ENCODE measurements around the gene TMEM35B. TPM values are rescaled to one million over a fixed set of nuclear protein-coding genes. Genes with fewer than 3 reads are reported as not detected.

The TMEM35B gene
- total and polyA plus RNA-seq, 2 experiments from 2014 or later, result 7.6 to 27.1 TPM

GRCh38 chr1:35032384-35032739 lies 47.2 kb upstream of the TMEM35B start:
- H3K27ac Mint-ChIP-seq, result no peak overlapping the region
- Histone ChIP-seq H3K27me3 (ENCODE audit: insufficient read depth) (no peaks in the 10 kb centered on the region), H3K79me2 (replicated peaks; ENCODE audit: insufficient read depth) (peaks cover 18% of the 10 kb centered on the region), H4K20me1 (replicated peaks; ENCODE audit: insufficient read depth) (no peaks in the 10 kb centered on the region), H3F3A (replicated peaks; ENCODE audit: low read depth) (no peaks in the 10 kb centered on the region), H2AFZ (no peak overlapping the region), H3K27ac (ENCODE audit: low read depth) (no peak overlapping the region), H3K4me3 (0 out of 2 replicates have a peak overlapping the region, but pooled peaks have one; percentile 90), H3K4me1 (ENCODE audit: insufficient read depth) (no peaks in the 10 kb centered on the region), H3K4me2 (no peak overlapping the region), H3K9me2 (ENCODE audit: insufficient read depth) (0 out of 2 replicates have a peak, but pooled peaks cover 2% of the 10 kb centered on the region), H3K36me3 (ENCODE audit: insufficient read depth) (no peaks in the 10 kb centered on the region; the same call in 1 of the 2 replicates)
- ATAC-seq, result no peak
- H3K27me3 Mint-ChIP-seq (ENCODE audit: insufficient read depth, low read depth, poor library complexity), result peaks cover 6% of the 10 kb centered on the region
- H3K4me1 Mint-ChIP-seq, result peaks cover 6% of the 10 kb centered on the region; the same call in 1 of the 3 replicates
- H3K4me3 Mint-ChIP-seq, result peak overlapping the region; percentile 99
- no peak for TF ChIP-seq CREB1 (CRISPR knock-in tag; IDR thresholded peaks at IDR 0.05; ENCODE audit: low read depth)
- no peak for TF ChIP-seq NANOG (IDR thresholded peaks at IDR 0.05; ENCODE audit: borderline replicate concordance)
- peaks cover 19% of the 10 kb centered on the region; the same call in 2 of the 3 replicates for H3K36me3 Mint-ChIP-seq (ENCODE audit: low read depth)
- no peak for DNase-seq (ENCODE audit: low spot score)
- peaks cover 22% of the 10 kb centered on the region; the same call in 2 of the 3 replicates for H3K9me3 Mint-ChIP-seq

- Histone ChIP-seq H3K79me2 (replicated peaks; ENCODE audit: insufficient read depth) (peaks cover 18% of the 10 kb centered on the region), H3K4me1 (ENCODE audit: insufficient read depth) (no peaks in the 10 kb centered on the region), H3K27me3 (ENCODE audit: insufficient read depth) (no peaks in the 10 kb centered on the region), H3K9me2 (ENCODE audit: insufficient read depth) (0 out of 2 replicates have a peak, but pooled peaks cover 2% of the 10 kb centered on the region), H3K36me3 (ENCODE audit: insufficient read depth) (no peaks in the 10 kb centered on the region; the same call in 1 of the 2 replicates), H3F3A (replicated peaks; ENCODE audit: low read depth) (no peaks in the 10 kb centered on the region), H3K4me2 (peak overlapping the region; percentile 84), H3K27ac (ENCODE audit: low read depth) (peak overlapping the region; percentile 86), H2AFZ (peak overlapping the region; percentile 98), H3K4me3 (peak overlapping the region; percentile 90), H4K20me1 (replicated peaks; ENCODE audit: insufficient read depth) (no peaks in the 10 kb centered on the region)
- Mint-ChIP-seq H3K4me3 (peak overlapping the region; percentile 99), H3K4me1 (peaks cover 6% of the 10 kb centered on the region; the same call in 1 of the 3 replicates), H3K9me3 (peaks cover 22% of the 10 kb centered on the region; the same call in 2 of the 3 replicates), H3K27me3 (ENCODE audit: insufficient read depth, low read depth, poor library complexity) (peaks cover 6% of the 10 kb centered on the region), H3K27ac (peak overlapping the region; percentile 99), H3K36me3 (ENCODE audit: low read depth) (peaks cover 20% of the 10 kb centered on the region; the same call in 2 of the 3 replicates)
- TF ChIP-seq ZNF114 (CRISPR knock-in tag; IDR thresholded peaks at IDR 0.05), result no peak
- TF ChIP-seq CTCF (conservative IDR thresholded peaks at IDR 0.05; ENCODE audit: low read depth in 2 of 2), result no peak
- no peak for TF ChIP-seq REST (IDR thresholded peaks at IDR 0.05; ENCODE audit: unreplicated experiment)
- no peak for TF ChIP-seq CREB1 (CRISPR knock-in tag; IDR thresholded peaks at IDR 0.05; ENCODE audit: low read depth)
- TF ChIP-seq POLR2AphosphoS5 (IDR thresholded peaks at IDR 0.05; ENCODE audit: low read depth), result no peak
- no peak for TF ChIP-seq NANOG (IDR thresholded peaks at IDR 0.05; ENCODE audit: borderline replicate concordance)
- DNase-seq (ENCODE audit: low spot score), result peak; percentile 57
- peak; percentile 62 for ATAC-seq
Observed at GRCh38 chr1:35030756-35031446, 45.8 kb upstream of the TMEM35B start.

Data from GM23338 (cell line).